VCaP (cell line): ENCODE results near the gene CDC45.
A peak's percentile ranks its signal among the peaks of the same experiment; 100 is the strongest.

ENCODE experiments used
- H3K27ac ChIP-seq: fragments of 450-650 bp; 2 replicates; pipeline ENCODE4 v1.5.1; 2017
- TF ChIP-seq, protein P1 (sequence below): fragments of 450-650 bp; conservative IDR thresholded peaks from 2 replicates; pipeline ENCODE4 v1.5.1; 2017; ENCODE audit warnings: mild to moderate bottlenecking, moderate library complexity

CDC45 gene

GRCh38 chr22:19476023-19476422, 3.7 kb upstream of the CDC45 start:
- TF ChIP-seq, protein P1, sequence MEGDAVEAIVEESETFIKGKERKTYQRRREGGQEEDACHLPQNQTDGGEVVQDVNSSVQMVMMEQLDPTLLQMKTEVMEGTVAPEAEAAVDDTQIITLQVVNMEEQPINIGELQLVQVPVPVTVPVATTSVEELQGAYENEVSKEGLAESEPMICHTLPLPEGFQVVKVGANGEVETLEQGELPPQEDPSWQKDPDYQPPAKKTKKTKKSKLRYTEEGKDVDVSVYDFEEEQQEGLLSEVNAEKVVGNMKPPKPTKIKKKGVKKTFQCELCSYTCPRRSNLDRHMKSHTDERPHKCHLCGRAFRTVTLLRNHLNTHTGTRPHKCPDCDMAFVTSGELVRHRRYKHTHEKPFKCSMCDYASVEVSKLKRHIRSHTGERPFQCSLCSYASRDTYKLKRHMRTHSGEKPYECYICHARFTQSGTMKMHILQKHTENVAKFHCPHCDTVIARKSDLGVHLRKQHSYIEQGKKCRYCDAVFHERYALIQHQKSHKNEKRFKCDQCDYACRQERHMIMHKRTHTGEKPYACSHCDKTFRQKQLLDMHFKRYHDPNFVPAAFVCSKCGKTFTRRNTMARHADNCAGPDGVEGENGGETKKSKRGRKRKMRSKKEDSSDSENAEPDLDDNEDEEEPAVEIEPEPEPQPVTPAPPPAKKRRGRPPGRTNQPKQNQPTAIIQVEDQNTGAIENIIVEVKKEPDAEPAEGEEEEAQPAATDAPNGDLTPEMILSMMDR: no peak
- H3K27ac ChIP-seq: no peak overlapping the region

DNA sequence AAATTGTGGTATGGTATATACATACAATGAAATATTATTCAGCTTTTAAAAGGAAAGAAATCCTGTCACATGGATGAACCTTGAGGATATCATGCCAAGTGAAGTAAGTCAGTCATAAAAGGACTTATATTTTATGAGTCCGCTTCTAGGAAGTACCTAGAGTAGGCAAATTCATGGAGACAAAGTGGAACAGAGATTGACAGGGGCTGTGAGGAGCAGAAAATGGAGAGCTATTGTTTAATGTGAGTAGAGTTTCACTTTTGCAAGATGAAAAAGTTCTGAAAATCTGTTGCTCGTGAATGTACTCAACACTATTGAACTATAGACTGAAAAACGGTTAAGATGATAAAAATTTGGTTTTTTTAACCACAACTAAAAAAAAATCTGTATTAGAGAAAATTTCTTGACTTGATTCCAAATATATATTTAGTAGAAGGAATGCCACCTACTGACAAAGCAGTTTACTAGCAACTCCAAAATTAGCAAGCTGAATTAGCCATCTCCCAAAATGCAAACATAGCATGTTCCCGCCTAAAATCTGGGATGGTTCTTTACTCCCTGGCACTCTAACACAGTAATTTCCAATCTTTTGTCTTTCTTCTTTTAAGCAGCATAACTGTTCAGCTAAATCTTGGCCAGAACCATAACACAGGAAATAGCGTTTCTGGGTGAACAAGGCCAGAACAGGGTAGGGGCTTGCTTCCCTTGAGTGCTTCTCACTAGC, 2.2 kb upstream of the CDC45 start:
- H3K27ac ChIP-seq: peak overlapping the region; percentile 99
- TF ChIP-seq, protein P1: peak; percentile 51

- peak overlapping the region; percentile 99 for H3K27ac ChIP-seq
- TF ChIP-seq, protein P1: no peak
These were observed 1.4 kb upstream of the CDC45 start for GRCh38 chr22:19478045-19478900.

DNA sequence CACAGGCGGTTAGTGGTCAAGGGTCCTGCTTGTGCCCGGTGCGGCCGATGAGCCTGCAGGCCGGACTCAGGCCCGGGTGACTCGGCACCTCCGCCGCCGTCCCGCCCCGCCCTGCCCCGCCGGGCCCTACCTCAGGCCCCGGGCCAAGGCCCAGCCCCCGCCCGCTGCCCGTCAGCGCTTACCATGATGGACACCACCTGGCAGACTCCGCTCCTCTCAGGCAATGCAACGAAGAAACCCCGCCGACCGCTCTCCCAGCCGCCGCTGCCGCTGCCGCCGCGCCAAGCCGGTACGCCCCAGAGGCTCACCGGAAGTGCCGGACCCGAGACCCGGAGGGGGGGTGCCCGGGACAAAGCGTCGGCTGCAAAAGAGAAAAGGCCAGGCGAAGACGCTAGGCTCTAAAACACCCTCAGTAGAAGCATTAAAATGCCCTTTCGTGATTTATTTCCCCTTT, 792 bp upstream of the CDC45 start, which contains the start of gene UFD1:
UFD1 (minus strand) TSS at position 293 of the 454 bp plus-strand sequence; CDS start at position 185, 108 bp downstream.
- TF ChIP-seq, protein P1: no peak
- H3K27ac ChIP-seq: peak within 1 kb of the TSS; percentile 99

- peak overlapping the region; percentile 99 for H3K27ac ChIP-seq
- TF ChIP-seq, protein P1: no peak
These were observed 451 bp downstream of the CDC45 start for GRCh38 chr22:19480173-19480568.

- TF ChIP-seq, protein P1: no peak
- peak overlapping the region; percentile 99; the same call in 1 of the 2 replicates for H3K27ac ChIP-seq
These were observed 1.1 kb downstream of the CDC45 start for GRCh38 chr22:19480789-19481188.

- H3K27ac ChIP-seq: no peak overlapping the region
- TF ChIP-seq, protein P1: no peak
These were observed 2.6 kb downstream of the CDC45 start for GRCh38 chr22:19482297-19482696.
